C4-2B (cell line): Measurements from ENCODE around the gene OTOA.
"Not testable (repeated sequence)": the region's sequence is repeated elsewhere in the genome, so short reads cannot be mapped to it uniquely, and the experiment has no call there.

ENCODE experiments used
- H3K27ac ChIP-seq: fragments of 450-650 bp; 2 replicates; pipeline ENCODE4 v1.5.1; 2017
- ZFX ChIP-seq: fragments of 450-650 bp; IDR thresholded peaks from 2 replicates; pipeline ENCODE4 v1.6.1; 2017
- TF ChIP-seq, protein P1 (sequence below): fragments of 450-650 bp; conservative IDR thresholded peaks from 2 replicates; pipeline ENCODE4 v1.5.1; 2017; ENCODE audit warnings: mild to moderate bottlenecking

OTOA gene

DNA sequence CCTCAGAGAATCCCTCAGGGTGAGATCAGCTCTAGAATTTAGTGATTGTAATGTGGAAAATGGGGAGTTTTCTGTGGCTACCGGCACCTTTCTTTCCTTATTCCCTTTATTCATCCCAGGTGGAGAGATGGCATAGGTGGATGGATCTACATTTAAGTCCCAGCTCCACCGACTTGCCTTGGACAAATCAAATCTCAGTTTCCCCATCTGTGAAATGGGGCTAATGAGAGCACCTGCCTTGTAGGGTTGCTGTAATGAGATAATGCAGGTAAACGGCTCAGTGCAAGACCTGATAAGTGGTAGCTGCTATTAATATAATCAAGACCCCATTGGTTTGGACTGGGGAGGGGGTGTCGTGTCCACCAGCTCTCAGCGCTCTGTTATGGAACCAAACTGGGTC, 40.5 kb downstream of the OTOA start:
- no peak overlapping the region for H3K27ac ChIP-seq
- TF ChIP-seq ZFX, result no peak
- TF ChIP-seq, protein P1, sequence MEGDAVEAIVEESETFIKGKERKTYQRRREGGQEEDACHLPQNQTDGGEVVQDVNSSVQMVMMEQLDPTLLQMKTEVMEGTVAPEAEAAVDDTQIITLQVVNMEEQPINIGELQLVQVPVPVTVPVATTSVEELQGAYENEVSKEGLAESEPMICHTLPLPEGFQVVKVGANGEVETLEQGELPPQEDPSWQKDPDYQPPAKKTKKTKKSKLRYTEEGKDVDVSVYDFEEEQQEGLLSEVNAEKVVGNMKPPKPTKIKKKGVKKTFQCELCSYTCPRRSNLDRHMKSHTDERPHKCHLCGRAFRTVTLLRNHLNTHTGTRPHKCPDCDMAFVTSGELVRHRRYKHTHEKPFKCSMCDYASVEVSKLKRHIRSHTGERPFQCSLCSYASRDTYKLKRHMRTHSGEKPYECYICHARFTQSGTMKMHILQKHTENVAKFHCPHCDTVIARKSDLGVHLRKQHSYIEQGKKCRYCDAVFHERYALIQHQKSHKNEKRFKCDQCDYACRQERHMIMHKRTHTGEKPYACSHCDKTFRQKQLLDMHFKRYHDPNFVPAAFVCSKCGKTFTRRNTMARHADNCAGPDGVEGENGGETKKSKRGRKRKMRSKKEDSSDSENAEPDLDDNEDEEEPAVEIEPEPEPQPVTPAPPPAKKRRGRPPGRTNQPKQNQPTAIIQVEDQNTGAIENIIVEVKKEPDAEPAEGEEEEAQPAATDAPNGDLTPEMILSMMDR, result no peak

DNA sequence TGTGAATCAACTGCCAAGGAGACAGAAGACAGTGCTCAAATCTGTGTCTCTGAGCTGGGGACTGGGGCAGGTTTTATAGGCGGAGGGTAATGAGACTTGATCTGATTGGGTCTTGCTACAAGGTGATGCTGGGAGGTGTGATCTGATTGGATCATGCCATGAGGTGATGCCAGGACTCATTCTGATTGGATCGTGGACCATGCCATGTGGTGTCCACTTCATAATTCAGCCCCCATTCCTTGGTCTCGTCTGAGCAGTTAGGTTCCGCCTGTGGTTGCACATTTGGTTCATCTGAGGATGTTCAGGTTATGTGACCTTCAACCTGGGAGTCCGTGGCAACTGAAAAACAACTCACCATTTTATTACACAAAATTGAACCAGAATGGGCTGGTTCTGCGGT, 41.0 kb downstream of the OTOA start:
- no peak overlapping the region for H3K27ac ChIP-seq
- TF ChIP-seq ZFX, result no peak
- TF ChIP-seq, protein P1, result no peak

DNA sequence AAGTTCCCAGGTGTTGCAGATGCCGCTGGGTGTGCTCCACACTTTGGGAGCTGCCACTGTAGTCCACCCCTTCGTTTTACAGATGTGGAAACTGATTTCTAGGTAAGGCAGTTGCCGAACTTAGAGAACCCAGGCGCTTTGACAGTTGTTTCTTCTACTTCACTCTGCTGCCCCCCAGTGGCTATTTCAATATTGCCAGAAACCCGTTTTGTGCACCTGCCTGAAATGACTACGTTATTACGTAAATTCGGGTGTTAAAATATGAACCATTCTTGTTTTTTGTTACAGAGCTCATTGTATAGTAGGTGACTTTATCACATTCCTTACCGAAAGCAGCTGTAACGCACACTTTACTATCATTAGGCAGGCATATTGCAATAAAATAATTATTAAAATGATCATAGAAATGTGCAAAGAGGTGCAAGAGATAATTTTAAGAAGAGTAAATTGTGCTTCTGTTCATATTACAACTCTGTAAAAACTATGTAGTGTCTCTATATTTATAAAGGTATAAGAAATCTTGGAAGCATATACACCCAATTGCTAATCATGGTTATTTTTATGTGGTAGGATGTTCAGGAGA, 44.9 kb downstream of the OTOA start:
- no peak overlapping the region for H3K27ac ChIP-seq
- no peak for TF ChIP-seq ZFX
- TF ChIP-seq, protein P1, result peak; percentile 89

DNA sequence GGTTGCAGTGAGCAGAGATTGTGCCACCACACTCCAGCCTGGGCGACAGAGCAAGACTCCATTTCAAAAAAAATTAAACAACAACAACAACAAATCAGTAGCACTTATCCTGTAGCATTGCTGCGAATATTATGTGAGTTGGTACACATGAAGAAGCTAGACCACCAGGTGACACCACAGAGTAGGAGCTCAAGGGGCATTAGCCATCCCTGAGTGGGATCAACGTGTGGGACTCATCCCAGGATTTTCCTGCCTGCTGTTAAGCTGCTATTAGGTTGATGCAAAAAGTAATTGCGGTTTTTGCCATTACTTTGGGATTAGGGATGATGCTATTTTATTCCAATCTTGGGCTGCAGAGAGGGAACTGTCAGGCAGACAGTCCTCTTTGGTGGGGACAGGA, 47.2 kb downstream of the OTOA start:
- TF ChIP-seq ZFX, result no peak
- TF ChIP-seq, protein P1, result no peak
- H3K27ac ChIP-seq, result no peak overlapping the region

DNA sequence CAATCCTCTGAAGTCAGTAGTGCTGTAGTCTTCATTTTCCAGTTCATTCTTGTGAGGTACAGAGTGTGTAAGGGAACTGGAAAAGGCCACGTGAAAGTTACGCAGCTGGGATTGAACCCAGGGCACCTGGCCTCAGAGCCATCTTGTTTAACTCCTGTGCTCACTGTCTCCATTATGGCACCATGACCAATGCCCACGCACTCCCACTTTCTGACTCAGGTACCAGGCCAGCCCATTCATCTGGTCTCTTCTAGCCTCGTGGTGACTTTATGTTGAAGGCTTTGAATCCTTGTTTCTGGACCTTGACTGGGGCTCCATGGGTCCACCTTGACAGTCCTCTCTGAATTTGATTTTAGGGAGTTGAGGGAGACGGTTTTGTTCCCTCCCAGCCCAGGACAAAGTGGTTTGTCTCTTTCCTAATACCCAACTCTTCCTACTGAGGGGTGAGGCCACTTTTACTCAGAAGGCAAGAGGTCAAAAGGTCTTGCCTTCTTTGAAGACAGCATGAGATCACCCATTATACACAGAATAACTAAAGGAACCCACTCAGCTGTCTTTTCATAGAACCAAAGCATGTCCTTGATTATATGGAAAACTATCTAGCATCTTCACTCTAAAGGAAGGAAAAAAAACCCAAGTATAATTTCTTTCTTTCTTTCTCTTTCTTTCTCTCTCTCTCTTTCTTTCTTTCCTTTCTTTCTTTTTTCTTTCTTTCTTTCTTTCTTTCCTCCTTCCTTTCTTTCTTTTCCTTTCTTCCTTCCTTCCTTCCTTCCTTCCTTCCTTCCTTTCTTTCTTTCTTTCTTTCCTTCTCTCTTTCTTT, 50.0 kb downstream of the OTOA start:
- TF ChIP-seq ZFX, result no peak
- TF ChIP-seq, protein P1, result no peak
- no peak overlapping the region for H3K27ac ChIP-seq

DNA sequence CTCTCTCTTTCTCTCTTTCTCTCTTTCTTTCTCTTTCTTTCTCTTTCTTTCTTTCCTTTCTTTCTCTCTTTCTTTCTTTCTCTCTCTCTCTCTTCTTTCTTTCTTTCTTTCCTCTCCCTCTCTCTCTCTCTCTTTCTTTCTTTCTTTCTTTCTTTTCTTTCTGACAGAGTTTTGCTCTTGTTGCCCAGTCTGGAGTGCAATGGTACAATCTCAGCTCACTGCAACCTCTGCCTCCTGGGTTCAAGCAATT, 50.5 kb downstream of the OTOA start:
- not testable (repeated sequence) for H3K27ac ChIP-seq

DNA sequence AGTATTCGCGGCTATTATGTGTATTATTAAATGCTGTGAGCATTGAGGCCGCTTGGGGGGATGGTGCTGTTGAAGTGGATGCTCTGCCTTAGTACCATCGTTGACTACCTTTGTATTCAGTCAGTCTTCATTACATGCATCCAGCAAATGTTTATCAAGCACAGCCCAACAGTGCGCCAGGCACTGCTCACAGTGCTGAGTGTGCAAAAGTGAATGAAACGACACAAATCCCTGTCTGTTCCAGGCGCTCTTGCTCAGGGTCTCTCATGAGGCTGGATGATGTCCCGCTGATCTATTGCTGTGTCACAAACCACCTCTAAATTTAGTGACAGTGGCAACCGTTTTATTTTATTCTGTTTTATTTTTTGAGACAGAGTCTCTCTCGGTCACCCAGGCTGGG, 53.8 kb downstream of the OTOA start:
- no peak for TF ChIP-seq ZFX
- TF ChIP-seq, protein P1, result no peak
- no peak overlapping the region for H3K27ac ChIP-seq

DNA sequence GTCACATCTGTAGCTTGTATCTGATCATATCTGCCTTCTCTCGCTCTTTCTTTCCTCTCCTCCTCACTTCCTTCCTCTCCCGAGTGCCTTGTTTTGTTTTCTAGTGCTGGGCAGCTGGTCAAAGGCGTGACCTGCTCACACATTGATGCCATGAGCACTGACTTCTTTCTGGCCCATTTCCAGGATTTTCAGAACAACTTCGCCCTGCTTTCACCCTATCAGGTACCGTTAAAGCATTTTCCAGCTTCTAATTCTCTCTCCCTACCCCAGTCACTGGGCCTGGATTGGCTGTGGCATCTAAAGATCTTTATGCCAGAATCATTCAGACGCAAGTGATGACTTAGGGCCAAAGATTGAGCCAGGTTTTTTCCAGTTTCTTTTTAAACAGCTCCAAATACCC, 55.5 kb downstream of the OTOA start:
- TF ChIP-seq, protein P1, result no peak
- TF ChIP-seq ZFX, result no peak
- H3K27ac ChIP-seq, result no peak overlapping the region
